PFSK-1 (cell line): ENCODE results near the gene SOCS7.

Source experiments
- FOXP2 ChIP-seq: optimal IDR thresholded peaks from 2 replicates; pipeline ENCODE3; 2011; ENCODE audit warnings: borderline replicate concordance, control low read depth, inconsistent platforms; ENCODE audit not compliant: insufficient read depth; ENCODE audit errors: extremely low read length, extremely low read depth
- POLR2AphosphoS5 ChIP-seq: IDR thresholded peaks from 2 replicates; pipeline ENCODE4 v1.6.1; 2012; ENCODE audit warnings: low read depth, mild to moderate bottlenecking, control low read depth, low read length, moderate library complexity
- SIN3A ChIP-seq: IDR thresholded peaks from 2 replicates; pipeline ENCODE4 v1.6.1; 2012; ENCODE audit warnings: mild to moderate bottlenecking, low read length, moderate library complexity, borderline replicate concordance; ENCODE audit not compliant: insufficient read depth
- TAF1 ChIP-seq: IDR thresholded peaks from 2 replicates; pipeline ENCODE4 v1.6.1; 2012; ENCODE audit warnings: low read length, control low read depth, borderline replicate concordance; ENCODE audit not compliant: insufficient read depth
- TF ChIP-seq, protein P1 (sequence below), 2 experiments: IDR thresholded peaks; 2 replicates each; pipeline versions ENCODE4 v1.6.1 to v1.8.0; 2011 to 2012; ENCODE audit warnings: low read depth in 2 of 2, low read length in 2 of 2, control low read depth in 1 of 2, inconsistent platforms in 1 of 2, mild to moderate bottlenecking in 1 of 2, moderate library complexity in 1 of 2; ENCODE audit not compliant: insufficient read depth in 1 of 2

SOCS7 gene

DNA sequence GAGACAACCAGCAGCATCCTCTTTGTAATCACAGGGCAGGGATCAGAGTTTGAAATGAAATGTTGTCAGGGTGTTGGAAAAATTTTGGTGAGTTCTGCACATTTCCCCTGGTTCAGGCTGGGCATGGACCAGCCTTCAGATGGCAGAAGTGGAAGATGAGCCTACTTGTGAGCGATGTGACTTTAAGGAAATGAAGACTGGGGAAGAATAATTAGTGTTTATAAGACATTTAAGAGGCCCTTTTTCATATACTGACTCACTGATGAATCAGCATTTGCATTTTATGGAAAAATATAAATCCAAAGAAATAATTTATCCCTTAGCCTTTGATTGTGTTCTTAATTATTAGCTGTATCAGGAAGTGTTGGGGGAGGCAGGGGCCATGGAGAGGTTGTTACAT, 28.7 kb upstream of the SOCS7 start:
- TF ChIP-seq, protein P1, sequence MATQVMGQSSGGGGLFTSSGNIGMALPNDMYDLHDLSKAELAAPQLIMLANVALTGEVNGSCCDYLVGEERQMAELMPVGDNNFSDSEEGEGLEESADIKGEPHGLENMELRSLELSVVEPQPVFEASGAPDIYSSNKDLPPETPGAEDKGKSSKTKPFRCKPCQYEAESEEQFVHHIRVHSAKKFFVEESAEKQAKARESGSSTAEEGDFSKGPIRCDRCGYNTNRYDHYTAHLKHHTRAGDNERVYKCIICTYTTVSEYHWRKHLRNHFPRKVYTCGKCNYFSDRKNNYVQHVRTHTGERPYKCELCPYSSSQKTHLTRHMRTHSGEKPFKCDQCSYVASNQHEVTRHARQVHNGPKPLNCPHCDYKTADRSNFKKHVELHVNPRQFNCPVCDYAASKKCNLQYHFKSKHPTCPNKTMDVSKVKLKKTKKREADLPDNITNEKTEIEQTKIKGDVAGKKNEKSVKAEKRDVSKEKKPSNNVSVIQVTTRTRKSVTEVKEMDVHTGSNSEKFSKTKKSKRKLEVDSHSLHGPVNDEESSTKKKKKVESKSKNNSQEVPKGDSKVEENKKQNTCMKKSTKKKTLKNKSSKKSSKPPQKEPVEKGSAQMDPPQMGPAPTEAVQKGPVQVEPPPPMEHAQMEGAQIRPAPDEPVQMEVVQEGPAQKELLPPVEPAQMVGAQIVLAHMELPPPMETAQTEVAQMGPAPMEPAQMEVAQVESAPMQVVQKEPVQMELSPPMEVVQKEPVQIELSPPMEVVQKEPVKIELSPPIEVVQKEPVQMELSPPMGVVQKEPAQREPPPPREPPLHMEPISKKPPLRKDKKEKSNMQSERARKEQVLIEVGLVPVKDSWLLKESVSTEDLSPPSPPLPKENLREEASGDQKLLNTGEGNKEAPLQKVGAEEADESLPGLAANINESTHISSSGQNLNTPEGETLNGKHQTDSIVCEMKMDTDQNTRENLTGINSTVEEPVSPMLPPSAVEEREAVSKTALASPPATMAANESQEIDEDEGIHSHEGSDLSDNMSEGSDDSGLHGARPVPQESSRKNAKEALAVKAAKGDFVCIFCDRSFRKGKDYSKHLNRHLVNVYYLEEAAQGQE (IDR thresholded peaks at IDR 0.05; ENCODE audit: insufficient read depth in 1 of 2, low read depth in 2 of 2, low read length in 2 of 2): no peak
- TF ChIP-seq TAF1 (no peak), SIN3A (no peak), POLR2AphosphoS5 (no peak), FOXP2 (no peak)

DNA sequence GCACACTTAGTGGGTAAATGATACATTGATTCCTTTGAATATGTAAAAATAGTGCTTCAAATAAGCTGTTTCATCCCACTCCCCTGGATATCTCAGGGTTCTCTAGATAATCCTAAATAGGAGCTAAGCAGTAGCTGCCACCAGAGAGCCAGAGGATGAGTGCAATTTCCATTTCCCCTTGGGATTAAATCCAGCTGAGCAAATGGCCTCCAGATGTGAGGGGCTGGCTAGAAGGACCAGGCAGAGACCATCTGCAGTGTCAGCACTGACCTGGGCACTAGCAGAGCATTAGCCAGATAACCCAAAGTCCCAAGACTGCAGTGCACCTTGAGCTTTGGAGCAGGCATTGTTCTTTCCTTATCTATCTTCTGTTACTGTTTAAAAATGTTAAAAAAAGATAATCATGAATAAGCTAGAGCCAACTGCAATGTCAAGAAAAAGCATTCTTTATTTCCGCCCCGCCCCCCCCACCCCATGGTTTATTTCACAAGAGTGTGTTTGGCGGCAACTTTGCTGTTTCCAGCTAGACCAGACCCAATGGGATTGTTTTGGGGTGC, 27.4 kb upstream of the SOCS7 start:
- TF ChIP-seq SIN3A: no peak
- TF ChIP-seq POLR2AphosphoS5: no peak
- TF ChIP-seq TAF1: no peak
- no peak for TF ChIP-seq FOXP2
- TF ChIP-seq, protein P1 (IDR thresholded peaks at IDR 0.05; ENCODE audit: insufficient read depth in 1 of 2, low read depth in 2 of 2, low read length in 2 of 2): no peak

DNA sequence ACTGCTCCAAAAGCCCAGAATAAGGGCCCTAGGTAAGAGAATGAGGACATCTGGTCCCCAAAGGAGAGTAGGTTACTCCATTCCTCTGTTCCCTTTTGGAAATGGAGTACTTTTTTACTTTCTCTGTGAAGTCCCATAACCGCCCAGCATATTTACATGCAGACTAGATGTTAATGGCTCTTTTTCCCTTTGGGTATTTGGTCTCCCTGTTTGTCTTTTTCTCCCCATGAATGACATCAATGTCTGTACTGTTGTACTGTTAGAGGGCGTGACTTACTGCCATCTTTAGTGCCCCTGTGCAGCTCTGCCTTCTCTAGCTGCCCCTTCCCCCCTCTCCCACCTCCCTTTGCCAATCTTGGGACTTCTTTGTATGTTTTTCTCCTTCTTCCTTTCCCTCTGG, 26.9 kb upstream of the SOCS7 start:
- TF ChIP-seq FOXP2 (no peak), TAF1 (no peak), POLR2AphosphoS5 (no peak), SIN3A (no peak)
- TF ChIP-seq, protein P1 (IDR thresholded peaks at IDR 0.05; ENCODE audit: insufficient read depth in 1 of 2, low read depth in 2 of 2, low read length in 2 of 2): no peak

DNA sequence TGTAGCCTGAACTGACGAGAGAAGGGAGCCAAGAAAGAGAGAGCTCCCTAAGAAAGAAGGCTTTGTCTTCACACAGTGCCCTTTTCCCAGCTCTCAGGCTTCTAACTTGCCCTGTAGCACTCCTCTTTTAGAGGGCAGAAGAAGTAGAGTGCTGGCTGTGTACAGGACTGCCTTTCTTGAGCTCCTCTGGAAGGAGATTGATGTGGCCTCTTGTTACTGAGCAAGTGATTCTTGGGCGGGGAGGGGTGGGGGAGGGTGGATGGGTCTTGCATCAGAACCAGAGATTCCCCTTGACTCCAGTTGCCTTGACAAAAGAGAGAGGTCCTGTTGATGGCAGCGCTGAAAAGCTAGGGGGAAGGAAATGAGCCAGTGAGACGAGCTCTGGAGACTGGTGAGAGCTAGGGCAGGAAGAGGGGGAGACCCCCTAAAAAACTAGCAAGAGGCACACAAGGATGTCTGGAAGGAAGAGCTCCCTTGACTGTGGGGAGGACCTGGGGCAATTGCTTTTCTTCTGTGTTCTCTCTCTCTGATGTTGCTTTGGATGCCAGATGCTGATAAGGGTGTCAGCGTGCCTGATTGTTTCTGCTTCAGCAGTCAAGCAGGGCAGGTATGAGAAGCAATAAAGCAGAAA, 26.3 kb upstream of the SOCS7 start:
- TF ChIP-seq SIN3A (no peak), TAF1 (no peak), FOXP2 (no peak), POLR2AphosphoS5 (no peak)
- TF ChIP-seq, protein P1 (IDR thresholded peaks at IDR 0.05; ENCODE audit: insufficient read depth in 1 of 2, low read depth in 2 of 2, low read length in 2 of 2): no peak
